Measurements from ENCODE around the gene TMA7.

- TF ChIP-seq CTCF (conservative IDR thresholded peaks at IDR 0.05; ENCODE audit: low read depth, low read length) (no peak), EZH2 (IDR thresholded peaks at IDR 0.05; ENCODE audit: borderline replicate concordance, low read depth, low read length, poor library complexity, severe bottlenecking) (no peak)
These were observed 8.6 kb upstream of the TMA7 start for GRCh38 chr3:48431224-48432029.
